A172 (cell line): ENCODE results near the gene METTL8. TPM values are rescaled to one million over a fixed set of nuclear protein-coding genes. Genes with fewer than 3 reads are reported as not detected.
"Not testable (repeated sequence)": the region's sequence is repeated elsewhere in the genome, so short reads cannot be mapped to it uniquely, and the experiment has no call there.

Experiments
- DNase-seq: peaks from one replicate; pipeline ENCODE4 v3.0.0-alpha.2; 2015; ENCODE audit warnings: low spot score
- total RNA-seq: library from RNA; depleted of rRNA; stranded (reverse); fragments of >200 nt; shearing (Covaris generic); gene quantifications from 2 replicates; pipeline ENCODE4 v1.2.3, GENCODE V29; 2014

The METTL8 gene
- total RNA-seq, 1 experiment from 2014 or later, result 79.1 TPM

GRCh38 chr2:171311589-171311988 lies 122.2 kb downstream of the METTL8 start:
- not testable (repeated sequence) for DNase-seq

GRCh38 chr2:171310889-171311288 lies 122.9 kb downstream of the METTL8 start:
- no peak for DNase-seq

GRCh38 chr2:171309455-171310286 lies 124.1 kb downstream of the METTL8 start:
- peak; percentile 5 for DNase-seq

GRCh38 chr2:171308280-171309054 lies 125.3 kb downstream of the METTL8 start:
- DNase-seq, result no peak

GRCh38 chr2:171307560-171307959 lies 126.2 kb downstream of the METTL8 start:
- no peak for DNase-seq

GRCh38 chr2:171297956-171298355 lies 135.8 kb downstream of the METTL8 start:
- no peak for DNase-seq

GRCh38 chr2:171294608-171295007 lies 139.2 kb downstream of the METTL8 start:
- DNase-seq, result no peak

GRCh38 chr2:171293661-171294060 lies 140.1 kb downstream of the METTL8 start:
- no peak for DNase-seq

- no peak for DNase-seq
Observed at GRCh38 chr2:171289991-171290390, 143.8 kb downstream of the METTL8 start.

- DNase-seq, result no peak
Observed at GRCh38 chr2:171289316-171289715, 144.5 kb downstream of the METTL8 start.

- DNase-seq, result no peak
Observed at GRCh38 chr2:171287611-171288010, 146.2 kb downstream of the METTL8 start.

- no peak for DNase-seq
Observed at GRCh38 chr2:171287036-171287571, 146.7 kb downstream of the METTL8 start.

GRCh38 chr2:171281110-171281509 lies 152.7 kb downstream of the METTL8 start:
- no peak for DNase-seq

GRCh38 chr2:171279983-171280790 lies 153.6 kb downstream of the METTL8 start:
- no peak for DNase-seq

GRCh38 chr2:171274757-171275156 lies 159.0 kb downstream of the METTL8 start:
- no peak for DNase-seq

- peak; percentile 91 for DNase-seq
Observed at GRCh38 chr2:171271971-171272436, 161.8 kb downstream of the METTL8 start.

- DNase-seq, result no peak
Observed at GRCh38 chr2:171271386-171271785, 162.4 kb downstream of the METTL8 start.

GRCh38 chr2:171267855-171268629 lies 165.7 kb downstream of the METTL8 start:
- DNase-seq, result no peak
